ENCODE results near the gene ADAM12. TPM values are rescaled to one million over a fixed set of nuclear protein-coding genes. Genes with fewer than 3 reads are reported as not detected.

The ADAM12 gene
- total RNA-seq, 1 experiment from 2014 or later = 0.24 TPM

DNA sequence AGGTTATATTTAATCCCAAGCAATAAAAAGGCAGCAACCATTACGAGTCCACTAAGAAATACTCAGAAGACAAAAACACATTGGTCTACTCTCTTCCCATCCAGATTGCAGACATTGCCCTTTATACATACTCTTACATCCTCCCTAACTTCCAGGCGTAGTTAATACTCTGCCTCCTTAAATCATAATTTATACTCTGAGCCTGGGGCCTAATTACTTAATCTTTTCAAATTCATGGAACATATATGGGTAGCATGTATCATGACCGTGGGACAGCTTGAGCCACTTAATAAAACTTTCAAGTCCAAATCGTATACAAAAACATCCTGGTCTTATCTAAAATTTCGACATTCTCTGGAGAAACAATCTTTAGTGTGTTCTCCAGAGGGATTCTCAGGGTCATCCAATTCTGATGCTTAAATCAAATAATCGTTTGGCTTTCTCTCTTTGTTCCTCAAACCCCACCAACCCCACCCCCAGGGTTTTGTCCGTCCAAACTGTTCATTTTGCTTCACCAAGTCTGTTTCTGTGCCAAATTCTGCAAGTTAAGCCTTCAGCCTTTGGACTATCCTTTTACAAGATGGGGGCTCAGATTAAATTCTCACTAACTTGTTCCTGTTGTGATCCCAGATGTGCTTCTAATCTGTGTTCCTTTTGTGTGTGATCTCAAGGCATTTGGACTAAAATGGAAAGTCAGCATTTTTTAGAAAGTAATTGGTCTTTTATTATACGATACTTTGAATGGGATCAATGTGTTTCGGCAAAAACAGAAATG lies 86.4 kb downstream of the ADAM12 start:
- Histone ChIP-seq H2BK20ac (ENCODE audit: low read depth, low read length, poor library complexity, severe bottlenecking) (no peak overlapping the region), H4K8ac (replicated peaks; ENCODE audit: insufficient read length, low read depth, low read length) (no peak overlapping the region), H2BK120ac (ENCODE audit: low read depth, low read length, poor library complexity, severe bottlenecking) (no peak overlapping the region), H3K4me1 (ENCODE audit: insufficient read depth, low read length) (no peaks in the 10 kb centered on the region; the same call in 1 of the 2 replicates), H2AFZ (ENCODE audit: low read length) (no peak overlapping the region), H2AK5ac (ENCODE audit: insufficient read length, low read length) (no peak overlapping the region), H3K18ac (ENCODE audit: insufficient read length, low read depth, low read length) (no peak overlapping the region), H3K9me3 (ENCODE audit: control insufficient read depth, low read depth, low read length) (no peaks in the 10 kb centered on the region), H3K79me1 (ENCODE audit: insufficient read depth, low read depth, low read length, poor library complexity, severe bottlenecking) (no peaks in the 10 kb centered on the region), H3K56ac (ENCODE audit: insufficient read length, low read depth, low read length) (no peak overlapping the region), H3K4me2 (ENCODE audit: insufficient read depth, insufficient read length, low read length) (no peak overlapping the region), H3K4ac (ENCODE audit: low read depth, low read length) (no peak overlapping the region), H4K91ac (ENCODE audit: insufficient read length, low read depth, low read length) (no peak overlapping the region), H3K23ac (ENCODE audit: insufficient read length, low read depth, low read length) (no peak overlapping the region), H4K20me1 (ENCODE audit: control insufficient read depth, insufficient read depth, insufficient read length) (no peaks in the 10 kb centered on the region), H2BK15ac (ENCODE audit: low read depth, low read length) (no peak overlapping the region), H3T11ph (ENCODE audit: low read length) (no peak overlapping the region), H4K5ac (ENCODE audit: insufficient read length, low read depth, low read length) (no peak overlapping the region), H3K9ac (ENCODE audit: extremely low read depth, insufficient read length, low read length) (no peak overlapping the region), H3K27me3 (ENCODE audit: insufficient read depth, low read length) (no peaks in the 10 kb centered on the region), H3K23me2 (ENCODE audit: insufficient read length, low read depth, low read length, poor library complexity, severe bottlenecking) (no peaks in the 10 kb centered on the region), H3K79me2 (ENCODE audit: insufficient read depth, low read length) (no peaks in the 10 kb centered on the region), H2BK5ac (ENCODE audit: insufficient read length, low read length) (no peak overlapping the region), H3K27ac (ENCODE audit: insufficient read length, low read depth, low read length) (no peak overlapping the region), H2BK12ac (ENCODE audit: insufficient read length, low read depth, low read length) (no peak overlapping the region), H3K14ac (ENCODE audit: insufficient read depth, low read length) (no peak overlapping the region)
- H3K4me1 Mint-ChIP-seq = peaks cover 12 to 18% of the 10 kb centered on the region in 2 experiments
- H3K4me3 Mint-ChIP-seq = no peak overlapping the region
- WGBS (ENCODE audit: extremely low coverage, insufficient read length, low lambda C conversion rate) = no CpG with 5 or more reads among the region's 9 CpGs
- TF ChIP-seq, protein P1, sequence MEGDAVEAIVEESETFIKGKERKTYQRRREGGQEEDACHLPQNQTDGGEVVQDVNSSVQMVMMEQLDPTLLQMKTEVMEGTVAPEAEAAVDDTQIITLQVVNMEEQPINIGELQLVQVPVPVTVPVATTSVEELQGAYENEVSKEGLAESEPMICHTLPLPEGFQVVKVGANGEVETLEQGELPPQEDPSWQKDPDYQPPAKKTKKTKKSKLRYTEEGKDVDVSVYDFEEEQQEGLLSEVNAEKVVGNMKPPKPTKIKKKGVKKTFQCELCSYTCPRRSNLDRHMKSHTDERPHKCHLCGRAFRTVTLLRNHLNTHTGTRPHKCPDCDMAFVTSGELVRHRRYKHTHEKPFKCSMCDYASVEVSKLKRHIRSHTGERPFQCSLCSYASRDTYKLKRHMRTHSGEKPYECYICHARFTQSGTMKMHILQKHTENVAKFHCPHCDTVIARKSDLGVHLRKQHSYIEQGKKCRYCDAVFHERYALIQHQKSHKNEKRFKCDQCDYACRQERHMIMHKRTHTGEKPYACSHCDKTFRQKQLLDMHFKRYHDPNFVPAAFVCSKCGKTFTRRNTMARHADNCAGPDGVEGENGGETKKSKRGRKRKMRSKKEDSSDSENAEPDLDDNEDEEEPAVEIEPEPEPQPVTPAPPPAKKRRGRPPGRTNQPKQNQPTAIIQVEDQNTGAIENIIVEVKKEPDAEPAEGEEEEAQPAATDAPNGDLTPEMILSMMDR (conservative IDR thresholded peaks at IDR 0.05) = no peak
- H3K27me3 Mint-ChIP-seq (ENCODE audit: low read depth) = no peaks in the 10 kb centered on the region; the same call in 1 of the 2 replicates
- peaks cover 0 to 14% (median 2%) of the 10 kb centered on the region in 3 experiments; a peak in 3 of 7 replicates for H3K36me3 Mint-ChIP-seq (ENCODE audit: insufficient read depth in 1 of 3, low read depth in 3 of 3)
- H3K27ac Mint-ChIP-seq = no peak overlapping the region
- H3K9me3 Mint-ChIP-seq = peaks cover 11 to 13% of the 10 kb centered on the region in 2 experiments
- DNase-seq = no peak

Data from H9 (cell line).